ENCODE measurements around the gene DYNC2I2.
A peak's percentile ranks its signal among the peaks of the same experiment; 100 is the strongest.
"Not testable (repeated sequence)": the region's sequence is repeated elsewhere in the genome, so short reads cannot be mapped to it uniquely, and the experiment has no call there.

The DYNC2I2 gene

GRCh38 chr9:128611600-128612394 is 44.9 kb downstream of the DYNC2I2 start:
- DNase-seq: no peak

DNA sequence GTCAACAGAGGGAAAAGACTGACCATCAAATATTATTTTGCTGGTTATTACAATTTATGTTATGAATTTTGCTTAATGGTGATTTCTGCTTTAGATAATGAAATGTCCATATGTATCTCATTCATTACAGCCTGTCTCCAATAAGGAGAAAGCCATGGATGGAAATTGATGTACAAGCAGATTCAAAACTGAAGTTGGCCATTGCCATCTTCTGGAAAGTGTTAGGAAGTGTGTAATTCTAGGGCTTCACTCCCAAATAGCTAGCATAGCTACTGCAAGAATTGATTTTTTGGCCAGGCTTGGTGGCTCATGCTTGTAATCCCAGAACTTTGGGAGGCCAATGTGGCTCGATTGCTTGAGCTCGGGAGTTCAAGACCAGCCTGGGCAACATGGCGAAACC is 45.8 kb downstream of the DYNC2I2 start:
- DNase-seq: no peak

- DNase-seq: peak; percentile 99
Observed at GRCh38 chr9:128607642-128608350, 48.9 kb downstream of the DYNC2I2 start.

GRCh38 chr9:128603697-128604096 is 53.0 kb downstream of the DYNC2I2 start:
- no peak for DNase-seq

DNA sequence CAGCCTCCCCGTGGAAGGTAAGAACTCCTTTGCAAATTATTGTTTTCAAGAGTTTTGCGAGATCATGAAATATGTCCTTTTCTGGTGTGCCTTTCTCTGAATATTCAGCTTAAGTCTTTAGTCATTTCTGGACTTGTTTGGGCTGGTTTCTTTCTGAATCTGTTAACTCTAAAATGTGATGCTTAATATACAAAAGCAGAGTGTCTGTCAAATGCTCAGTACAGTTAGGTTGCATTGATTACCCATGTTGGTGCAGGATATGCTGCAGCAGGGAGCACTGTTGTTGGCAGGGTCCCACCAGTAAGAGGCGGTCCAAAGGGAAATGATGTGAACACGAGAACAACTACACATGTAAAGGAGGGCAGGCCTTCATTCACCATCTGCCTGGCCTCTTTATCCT is 56.5 kb downstream of the DYNC2I2 start:
- no peak for DNase-seq

DNA sequence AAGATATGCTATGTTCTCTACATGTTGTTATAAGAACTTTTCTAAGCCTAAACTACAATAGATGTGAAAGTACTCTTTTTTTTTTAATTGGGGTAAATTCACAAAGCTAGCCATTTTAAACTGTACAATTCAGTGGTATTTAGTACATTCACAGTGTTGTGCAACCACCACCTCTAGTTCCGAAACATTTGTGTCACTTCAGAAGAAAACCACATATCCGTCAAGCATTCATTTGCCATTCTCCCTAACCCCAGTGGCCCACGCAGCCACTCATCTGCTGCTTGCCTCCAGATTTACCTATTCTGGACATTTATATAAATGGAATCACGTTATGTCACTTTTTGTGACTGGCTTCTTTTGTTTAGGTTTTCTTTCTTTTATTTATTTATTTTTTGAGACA is 61.2 kb downstream of the DYNC2I2 start:
- no peak for DNase-seq

DNA sequence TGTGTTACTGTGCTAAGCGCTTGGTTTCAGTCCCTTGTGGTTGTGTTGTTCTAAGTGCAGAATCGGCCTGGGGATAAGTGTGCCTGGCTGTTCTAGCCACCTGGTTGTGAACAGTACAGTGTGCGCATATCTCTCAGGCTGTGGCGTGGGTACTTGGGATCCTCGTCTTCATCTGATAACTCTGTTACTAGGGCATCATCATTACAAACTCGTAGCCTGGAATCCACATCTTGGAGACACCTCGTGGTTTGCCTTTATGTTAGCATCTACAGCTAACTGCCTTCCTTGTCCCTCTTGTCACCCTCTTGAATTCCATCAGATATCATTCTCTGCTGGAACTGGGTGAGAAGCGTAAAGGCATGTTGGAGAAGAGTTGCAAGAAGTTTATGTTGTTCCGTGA is 62.8 kb downstream of the DYNC2I2 start:
- no peak for DNase-seq

DNA sequence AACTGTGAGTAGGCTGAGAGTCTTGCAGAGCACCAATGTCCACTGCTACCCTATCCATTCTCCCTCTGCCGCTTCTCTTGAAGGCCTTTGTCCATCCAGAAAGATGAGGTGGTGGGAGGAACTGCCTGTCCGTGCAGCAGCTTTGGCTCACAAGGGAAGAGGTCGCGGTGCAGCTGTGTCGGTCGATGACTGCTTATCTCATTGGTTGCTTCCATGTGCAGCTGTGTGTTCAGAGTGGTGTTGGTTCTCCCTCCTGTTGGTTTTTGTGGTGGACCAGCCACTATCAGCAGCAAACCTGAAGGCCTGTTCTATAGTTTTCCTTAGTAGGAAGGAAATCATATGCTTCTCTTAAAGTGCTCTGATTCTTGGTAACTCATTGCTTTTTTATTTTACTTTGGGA is 63.6 kb downstream of the DYNC2I2 start:
- DNase-seq: no peak

DNA sequence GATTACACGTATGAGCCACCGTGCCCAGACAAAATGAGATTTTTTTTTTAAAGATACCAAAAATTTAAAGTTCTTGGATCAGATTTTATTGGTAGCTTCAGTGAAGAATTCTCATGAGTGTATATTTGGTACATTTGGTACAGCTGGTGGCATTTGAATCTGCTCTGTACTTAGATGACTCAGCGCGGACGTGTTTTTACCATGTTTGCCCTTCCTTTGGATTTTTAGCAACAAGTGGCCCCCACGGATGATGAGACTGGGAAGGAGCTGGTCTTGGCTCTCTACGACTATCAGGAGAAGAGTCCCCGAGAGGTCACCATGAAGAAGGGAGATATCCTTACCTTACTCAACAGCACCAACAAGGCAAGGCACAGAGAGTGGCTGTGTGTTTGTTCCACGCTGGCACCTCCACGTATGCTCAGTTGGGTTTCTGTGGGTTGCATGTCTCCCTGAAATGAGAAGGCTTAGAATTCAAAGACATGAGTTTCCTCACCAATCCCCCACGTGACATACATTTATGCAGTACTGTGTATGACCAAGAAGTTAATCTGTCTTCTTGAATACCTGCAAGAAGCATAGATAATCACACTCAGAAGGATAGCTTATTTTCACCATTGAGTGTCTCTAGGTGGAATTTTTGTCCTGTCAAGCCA is 67.9 kb downstream of the DYNC2I2 start:
- no peak for DNase-seq

- no peak for DNase-seq
Observed at GRCh38 chr9:128587453-128587852, 69.2 kb downstream of the DYNC2I2 start.

DNA sequence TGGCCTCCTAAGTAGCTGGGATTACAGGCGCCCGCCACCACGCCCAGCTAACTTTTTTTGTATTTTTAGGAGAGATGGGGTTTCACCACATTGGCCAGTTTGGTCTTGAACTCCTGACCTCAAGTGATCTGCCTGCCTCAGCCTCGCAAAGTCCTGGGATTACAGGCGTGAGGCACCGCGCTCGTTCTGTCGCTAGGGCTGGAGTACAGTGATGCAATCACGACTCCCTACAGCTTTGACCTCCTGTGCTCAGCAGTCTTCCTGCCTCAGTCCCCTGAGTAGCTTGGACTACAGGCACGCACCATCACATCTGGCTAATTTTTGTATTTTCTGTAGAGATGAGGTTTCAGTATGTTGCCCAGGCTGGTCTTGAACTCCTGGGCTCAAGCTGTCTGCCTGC is 69.7 kb downstream of the DYNC2I2 start:
- DNase-seq: not testable (repeated sequence)

- DNase-seq: not testable (repeated sequence)
Observed at GRCh38 chr9:128585155-128585554, 71.5 kb downstream of the DYNC2I2 start.
